Thymus (tissue), 11 donors: ENCODE results near the gene FHIT. TPM values are rescaled to one million over a fixed set of nuclear protein-coding genes. Genes with fewer than 3 reads are reported as not detected.

ENCODE experiments used
- DNase-seq, 9 donors: peaks; one replicate each; pipeline ENCODE4 v3.0.0-alpha.2; 2013; ENCODE audit warnings: low spot score in 9 of 9, low read depth in 6 of 9, missing footprints in 1 of 9
- H3K27ac ChIP-seq, 2 donors: one replicate each; pipeline ENCODE4 v1.5.1; 2013; ENCODE audit warnings: control low read depth in 1 of 2, low read depth in 1 of 2, low read length in 1 of 2, mild to moderate bottlenecking in 1 of 2, moderate library complexity in 1 of 2
- H3K27me3 ChIP-seq, 2 donors: one replicate each; pipeline ENCODE4 v1.5.1; 2013; ENCODE audit warnings: low read length in 1 of 2; ENCODE audit not compliant: control insufficient read depth in 2 of 2, insufficient read depth in 1 of 2
- H3K36me3 ChIP-seq, 2 donors: one replicate each; pipeline ENCODE4 v1.5.1; 2013; ENCODE audit warnings: low read length in 1 of 2, mild to moderate bottlenecking in 1 of 2, moderate library complexity in 1 of 2; ENCODE audit not compliant: control insufficient read depth in 2 of 2, insufficient read depth in 2 of 2
- H3K4me1 ChIP-seq, 2 donors: one replicate each; pipeline ENCODE4 v1.5.1; 2013; ENCODE audit warnings: low read length in 2 of 2; ENCODE audit not compliant: control insufficient read depth in 2 of 2, insufficient read depth in 2 of 2
- H3K4me3 ChIP-seq, 2 donors: one replicate each; pipeline ENCODE4 v1.5.1; 2013; ENCODE audit warnings: low read length in 2 of 2, control low read depth in 1 of 2, mild to moderate bottlenecking in 1 of 2
- H3K9me3 ChIP-seq, 2 donors: one replicate each; pipeline ENCODE4 v1.5.1; 2013; ENCODE audit warnings: low read length in 1 of 2, mild to moderate bottlenecking in 1 of 2; ENCODE audit not compliant: control insufficient read depth in 2 of 2, insufficient read depth in 1 of 2
- WGBS: extraction: QIAGEN DNeasy Blood & Tissue Kit; methylation state at CpG from one replicate; pipeline ENCODE4 v1.1.7; 2013; 5-methylcytosine and 5-hydroxymethylcytosine counted together
- polyA plus RNA-seq: library from polyadenylated mRNA; stranded (reverse); fragments of 200-250 nt; gene quantifications from one replicate; pipeline ENCODE4 v1.2.3, GENCODE V29; 2013
- total RNA-seq: library from RNA; stranded (reverse); fragments of 120-200 nt; gene quantifications from one replicate; pipeline ENCODE4 v1.2.4, GENCODE V29; 2013
- donor health status: healthy.

The FHIT gene
- total and polyA plus RNA-seq, 2 donors = 9.2 to 13.2 TPM

- 87% methylated on average over 3 of the region's 3 CpGs for WGBS
- no peak overlapping the region for H3K4me3 ChIP-seq
- H3K27me3 ChIP-seq = no peaks in the 10 kb centered on the region
- no peaks in the 10 kb centered on the region for H3K36me3 ChIP-seq
- peak in 2 of 9 donors; percentile 58 to 74 for DNase-seq
- peaks cover 18 to 32% of the 10 kb centered on the region in 2 donors for H3K4me1 ChIP-seq
- H3K9me3 ChIP-seq = no peaks in the 10 kb centered on the region
- peak overlapping the region in 1 of 2 donors; percentile 87 for H3K27ac ChIP-seq
Observed at GRCh38 chr3:60064210-60065178, 1186.8 kb downstream of the FHIT start.

GRCh38 chr3:60056404-60056803, 1194.8 kb downstream of the FHIT start:
- WGBS = 22% methylated on average over 4 of the region's 4 CpGs

GRCh38 chr3:60055765-60056164, 1195.5 kb downstream of the FHIT start:
- Histone ChIP-seq H3K27ac (peak overlapping the region in 1 of 2 donors; percentile 67), H3K9me3 (no peaks in the 10 kb centered on the region), H3K4me3 (no peak overlapping the region), H3K36me3 (peaks cover 0 to 4% of the 10 kb centered on the region in 2 donors), H3K27me3 (no peaks in the 10 kb centered on the region), H3K4me1 (peaks cover 17 to 32% of the 10 kb centered on the region in 2 donors)
- no peak for DNase-seq
- 93% methylated on average over 6 of the region's 6 CpGs for WGBS

More at GRCh38 chr3:60056404-60056803, 1194.8 kb downstream of the FHIT start:
- no peaks in the 10 kb centered on the region for H3K27me3 ChIP-seq
- H3K4me3 ChIP-seq = no peak overlapping the region
- peaks cover 0 to 4% of the 10 kb centered on the region in 2 donors for H3K36me3 ChIP-seq
- DNase-seq = peak in 1 of 9 donors; percentile 40
- no peaks in the 10 kb centered on the region for H3K9me3 ChIP-seq
- H3K27ac ChIP-seq = peak overlapping the region; percentile 26 to 67
- H3K4me1 ChIP-seq = peaks cover 17 to 32% of the 10 kb centered on the region in 2 donors

GRCh38 chr3:60053526-60054265, 1197.6 kb downstream of the FHIT start:
- Histone ChIP-seq H3K27me3 (no peaks in the 10 kb centered on the region), H3K4me3 (no peak overlapping the region), H3K4me1 (peaks cover 18 to 41% of the 10 kb centered on the region in 2 donors), H3K27ac (no peak overlapping the region), H3K36me3 (peaks cover 0 to 4% of the 10 kb centered on the region in 2 donors), H3K9me3 (no peaks in the 10 kb centered on the region)
- WGBS = 68% methylated on average over 3 of the region's 3 CpGs
- DNase-seq = no peak

- Histone ChIP-seq H3K4me1 (peaks cover 14 to 44% of the 10 kb centered on the region in 2 donors), H3K27ac (peak overlapping the region; percentile 19 to 87), H3K9me3 (peaks cover 1 to 7% of the 10 kb centered on the region in 2 donors), H3K4me3 (no peak overlapping the region), H3K36me3 (peaks cover 0 to 9% of the 10 kb centered on the region in 2 donors), H3K27me3 (no peaks in the 10 kb centered on the region)
- peak in 3 of 9 donors; percentile 43 to 68 (median 60) for DNase-seq
- whole genome bisulfite sequencing = 21% methylated on average over 12 of the region's 12 CpGs
Observed at GRCh38 chr3:60048447-60048848, 1202.8 kb downstream of the FHIT start.

- 62% methylated on average over 9 of the region's 9 CpGs for WGBS
- no peaks in the 10 kb centered on the region for H3K27me3 ChIP-seq
- H3K4me1 ChIP-seq = peaks cover 14 to 44% of the 10 kb centered on the region in 2 donors
- peaks cover 1 to 7% of the 10 kb centered on the region in 2 donors for H3K9me3 ChIP-seq
- peak in 2 of 9 donors; percentile 36 to 41 for DNase-seq
- peak overlapping the region; percentile 56 to 87 for H3K27ac ChIP-seq
- H3K4me3 ChIP-seq = no peak overlapping the region
- H3K36me3 ChIP-seq = peaks cover 0 to 9% of the 10 kb centered on the region in 2 donors
Observed at GRCh38 chr3:60047426-60048200, 1203.6 kb downstream of the FHIT start.

GRCh38 chr3:60046210-60046609, 1205.0 kb downstream of the FHIT start:
- no peak for DNase-seq
- WGBS = 73% methylated on average over 6 of the region's 6 CpGs

GRCh38 chr3:60045686-60046085, 1205.6 kb downstream of the FHIT start:
- Histone ChIP-seq H3K4me3 (no peak overlapping the region), H3K36me3 (peaks cover 0 to 9% of the 10 kb centered on the region in 2 donors), H3K27me3 (no peaks in the 10 kb centered on the region), H3K9me3 (peaks cover 1 to 7% of the 10 kb centered on the region in 2 donors), H3K27ac (no peak overlapping the region), H3K4me1 (peaks cover 14 to 39% of the 10 kb centered on the region in 2 donors)
- no peak for DNase-seq
- WGBS = 95% methylated on average over 1 of the region's 1 CpG

More at GRCh38 chr3:60046210-60046609, 1205.0 kb downstream of the FHIT start:
- H3K4me1 ChIP-seq = peaks cover 14 to 42% of the 10 kb centered on the region in 2 donors
- no peaks in the 10 kb centered on the region for H3K27me3 ChIP-seq
- H3K36me3 ChIP-seq = peaks cover 0 to 9% of the 10 kb centered on the region in 2 donors
- H3K4me3 ChIP-seq = no peak overlapping the region
- peak overlapping the region in 1 of 2 donors; percentile 87 for H3K27ac ChIP-seq
- peaks cover 1 to 7% of the 10 kb centered on the region in 2 donors for H3K9me3 ChIP-seq
